ENCODE data around the gene HTRA1. TPM values are rescaled to one million over a fixed set of nuclear protein-coding genes. Genes with fewer than 3 reads are reported as not detected.

The HTRA1 gene
- total RNA-seq, 1 experiment from 2014 or later, result 18.6 TPM

GRCh38 chr10:122499491-122499941, 38.2 kb downstream of the HTRA1 start:
- Histone ChIP-seq H2AFZ (ENCODE audit: low read length) (no peak overlapping the region), H3K4me3 (ENCODE audit: low read length) (no peak overlapping the region), H3K9me3 (ENCODE audit: low read length) (no peaks in the 10 kb centered on the region), H3K9me2 (replicated peaks; ENCODE audit: low read length) (no peaks in the 10 kb centered on the region), H3K4me1 (ENCODE audit: insufficient read depth, low read length) (peaks cover 21% of the 10 kb centered on the region), H4K20me1 (ENCODE audit: low read length) (no peaks in the 10 kb centered on the region), H3K9ac (ENCODE audit: low read length) (no peak overlapping the region), H3K27me3 (ENCODE audit: low read length) (no peaks in the 10 kb centered on the region), H3F3A (ENCODE audit: low read length, unreplicated experiment) (no peaks in the 10 kb centered on the region), H3K79me2 (ENCODE audit: low read length) (no peaks in the 10 kb centered on the region), H3K36me3 (ENCODE audit: low read depth, low read length) (no peaks in the 10 kb centered on the region), H3K27ac (ENCODE audit: low read length) (no peak overlapping the region), H3K4me2 (ENCODE audit: low read length) (no peak overlapping the region)
- ChIA-PET CTCF (no interaction called here), POLR2A (ENCODE audit: unreplicated experiment) (no interaction called here)
- no peak for ATAC-seq
- no TSS peak for BruUV-seq (replicated peaks)
- no peak for TF ChIP-seq CTCF (conservative IDR thresholded peaks at IDR 0.05; ENCODE audit: low read depth, low read length)
- no peak for TF ChIP-seq EZH2phosphoT487 (IDR thresholded peaks at IDR 0.05; ENCODE audit: borderline replicate concordance, low read length)
- TF ChIP-seq EZH2 (IDR thresholded peaks at IDR 0.05; ENCODE audit: low read length, unreplicated experiment), result no peak
- intact Hi-C loops (cut with micrococcal nuclease), result no loop called here
- DNase-seq, result no peak

- Histone ChIP-seq H3F3A (ENCODE audit: low read length, unreplicated experiment) (no peaks in the 10 kb centered on the region), H3K79me2 (ENCODE audit: low read length) (no peaks in the 10 kb centered on the region), H3K27ac (ENCODE audit: low read length) (no peak overlapping the region), H3K9ac (ENCODE audit: low read length) (no peak overlapping the region), H2AFZ (ENCODE audit: low read length) (no peak overlapping the region), H3K9me3 (ENCODE audit: low read length) (no peaks in the 10 kb centered on the region), H3K4me2 (ENCODE audit: low read length) (no peak overlapping the region), H3K9me2 (replicated peaks; ENCODE audit: low read length) (no peaks in the 10 kb centered on the region), H3K4me1 (ENCODE audit: insufficient read depth, low read length) (peaks cover 21% of the 10 kb centered on the region), H3K36me3 (ENCODE audit: low read depth, low read length) (no peaks in the 10 kb centered on the region), H4K20me1 (ENCODE audit: low read length) (no peaks in the 10 kb centered on the region), H3K27me3 (ENCODE audit: low read length) (no peaks in the 10 kb centered on the region), H3K4me3 (ENCODE audit: low read length) (no peak overlapping the region)
- TF ChIP-seq CTCF (conservative IDR thresholded peaks at IDR 0.05; ENCODE audit: low read depth, low read length), result no peak
- no peak for TF ChIP-seq EZH2phosphoT487 (IDR thresholded peaks at IDR 0.05; ENCODE audit: borderline replicate concordance, low read length)
- TF ChIP-seq EZH2 (IDR thresholded peaks at IDR 0.05; ENCODE audit: low read length, unreplicated experiment), result no peak
- ChIA-PET POLR2A (ENCODE audit: unreplicated experiment) (no interaction called here), CTCF (no interaction called here)
- no peak for ATAC-seq
- no TSS peak for BruUV-seq (replicated peaks)
- DNase-seq, result no peak
- intact Hi-C loops (cut with micrococcal nuclease), result no loop called here
These were observed 38.8 kb downstream of the HTRA1 start for GRCh38 chr10:122500194-122500593.

- ATAC-seq, result no peak
- no peak overlapping the region for H3K27ac ChIP-seq (ENCODE audit: low read length)
- no peak overlapping the region for H3K4me2 ChIP-seq (ENCODE audit: low read length)
- no peak overlapping the region for H3K4me3 ChIP-seq (ENCODE audit: low read length)
- H3K9ac ChIP-seq (ENCODE audit: low read length), result no peak overlapping the region
- H3K27me3 ChIP-seq (ENCODE audit: low read length), result no peaks in the 10 kb centered on the region
- H3K9me2 ChIP-seq (replicated peaks; ENCODE audit: low read length), result no peaks in the 10 kb centered on the region
- H3K9me3 ChIP-seq (ENCODE audit: low read length), result no peaks in the 10 kb centered on the region
- H3K36me3 ChIP-seq (ENCODE audit: low read depth, low read length), result no peaks in the 10 kb centered on the region
- no peaks in the 10 kb centered on the region for H3K79me2 ChIP-seq (ENCODE audit: low read length)
- DNase-seq, result no peak
- H3K4me1 ChIP-seq (ENCODE audit: insufficient read depth, low read length), result peaks cover 16% of the 10 kb centered on the region
- POLR2A ChIA-PET (ENCODE audit: unreplicated experiment), result no interaction called here
- intact Hi-C loops (cut with micrococcal nuclease), result no loop called here
- no TSS peak for BruUV-seq (replicated peaks)
- CTCF ChIA-PET, result no interaction called here
- no peak overlapping the region for H2AFZ ChIP-seq (ENCODE audit: low read length)
- TF ChIP-seq CTCF (conservative IDR thresholded peaks at IDR 0.05; ENCODE audit: low read depth, low read length) (no peak), EZH2phosphoT487 (IDR thresholded peaks at IDR 0.05; ENCODE audit: borderline replicate concordance, low read length) (no peak), EZH2 (IDR thresholded peaks at IDR 0.05; ENCODE audit: low read length, unreplicated experiment) (no peak)
- no peaks in the 10 kb centered on the region for H4K20me1 ChIP-seq (ENCODE audit: low read length)
- no peaks in the 10 kb centered on the region for H3F3A ChIP-seq (ENCODE audit: low read length, unreplicated experiment)
These were observed 39.4 kb downstream of the HTRA1 start for GRCh38 chr10:122500726-122501125.
